Right lobe of liver (tissue), 4 donors: Measurements from ENCODE around the gene LIPE.

Source experiments
- POLR2A ChIP-seq: fragments of 450-650 bp; IDR thresholded peaks from one replicate; pipeline ENCODE4 v1.6.1; 2017; ENCODE audit warnings: antibody characterized with exemption, mild to moderate bottlenecking
- TF ChIP-seq, protein P1 (sequence below), 4 donors: fragments of 200-600 bp in 3 of 4; fragments of 450-650 bp in 1 of 4; IDR thresholded peaks; one replicate each; pipeline versions ENCODE4 v1.5.1 to v1.8.0; 2016 to 2022; ENCODE audit warnings: antibody characterized with exemption in 4 of 4, mild to moderate bottlenecking in 2 of 4
- donor health status: DM: no; HTN: no; CAD: no.
- donor health status: DM: no; HTN: no; CAD: no.
- donor health status: DM: no; HTN: yes; CAD: no.

DNA sequence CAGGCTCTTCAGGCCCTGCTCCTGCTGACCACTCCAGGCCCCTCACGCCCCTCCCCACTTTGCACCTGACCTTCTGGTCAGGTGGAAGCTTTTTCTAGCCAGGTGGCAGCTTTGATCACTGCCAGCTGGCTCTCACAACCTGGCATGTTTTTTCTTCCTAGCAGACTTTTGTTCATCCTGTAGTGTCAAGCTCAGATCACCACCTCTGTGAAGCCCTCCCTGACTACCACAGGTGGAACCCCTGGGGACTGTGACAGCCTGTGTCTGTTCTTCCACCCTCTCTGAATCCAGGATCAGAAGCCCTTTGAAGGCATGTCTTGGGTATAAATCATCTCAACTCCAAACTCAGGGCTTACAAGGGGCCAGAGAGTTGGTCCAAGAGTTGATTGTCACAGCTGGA is 26.8 kb downstream of the LIPE start:
- TF ChIP-seq, protein P1, sequence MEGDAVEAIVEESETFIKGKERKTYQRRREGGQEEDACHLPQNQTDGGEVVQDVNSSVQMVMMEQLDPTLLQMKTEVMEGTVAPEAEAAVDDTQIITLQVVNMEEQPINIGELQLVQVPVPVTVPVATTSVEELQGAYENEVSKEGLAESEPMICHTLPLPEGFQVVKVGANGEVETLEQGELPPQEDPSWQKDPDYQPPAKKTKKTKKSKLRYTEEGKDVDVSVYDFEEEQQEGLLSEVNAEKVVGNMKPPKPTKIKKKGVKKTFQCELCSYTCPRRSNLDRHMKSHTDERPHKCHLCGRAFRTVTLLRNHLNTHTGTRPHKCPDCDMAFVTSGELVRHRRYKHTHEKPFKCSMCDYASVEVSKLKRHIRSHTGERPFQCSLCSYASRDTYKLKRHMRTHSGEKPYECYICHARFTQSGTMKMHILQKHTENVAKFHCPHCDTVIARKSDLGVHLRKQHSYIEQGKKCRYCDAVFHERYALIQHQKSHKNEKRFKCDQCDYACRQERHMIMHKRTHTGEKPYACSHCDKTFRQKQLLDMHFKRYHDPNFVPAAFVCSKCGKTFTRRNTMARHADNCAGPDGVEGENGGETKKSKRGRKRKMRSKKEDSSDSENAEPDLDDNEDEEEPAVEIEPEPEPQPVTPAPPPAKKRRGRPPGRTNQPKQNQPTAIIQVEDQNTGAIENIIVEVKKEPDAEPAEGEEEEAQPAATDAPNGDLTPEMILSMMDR (IDR thresholded peaks at IDR 0.05), result no peak
- TF ChIP-seq POLR2A, result no peak
